WERI-Rb-1 (cell line): Measurements from ENCODE around the gene CYP11A1.

Source experiments
- DNase-seq: peaks from one replicate; pipeline ENCODE4 v3.0.0-alpha.2; 2020
- H3K27ac ChIP-seq: fragments of 250-450 bp; sonication (Bioruptor Pico); 2 replicates; pipeline ENCODE4 v1.5.1; 2020; ENCODE audit warnings: mild to moderate bottlenecking, moderate library complexity
- H3K27me3 ChIP-seq: fragments of 250-450 bp; sonication (Bioruptor Pico); 2 replicates; pipeline ENCODE4 v1.5.1; 2021; ENCODE audit warnings: mild to moderate bottlenecking, low read depth, moderate library complexity; ENCODE audit not compliant: insufficient read depth, severe bottlenecking
- H3K36me3 ChIP-seq: fragments of 250-450 bp; sonication (Bioruptor Pico); 2 replicates; pipeline ENCODE4 v1.5.1; 2020; ENCODE audit warnings: mild to moderate bottlenecking, moderate library complexity
- H3K4me3 ChIP-seq: 2 replicates; pipeline ENCODE4 v1.5.1; 2011; ENCODE audit warnings: low read depth, mild to moderate bottlenecking, control low read depth, low read length
- H3K9me3 ChIP-seq: fragments of 250-450 bp; sonication (Bioruptor Pico); 2 replicates; pipeline ENCODE4 v1.5.1; 2021; ENCODE audit warnings: mild to moderate bottlenecking, moderate library complexity; ENCODE audit not compliant: severe bottlenecking
- CTCF ChIP-seq: IDR thresholded peaks from 2 replicates; pipeline ENCODE4 v1.5.1; 2011; ENCODE audit warnings: low read depth, mild to moderate bottlenecking, control low read depth, inconsistent platforms, low read length

The CYP11A1 gene

GRCh38 chr15:74293021-74293810 lies 74.2 kb downstream of the CYP11A1 start:
- Histone ChIP-seq H3K36me3 (no peaks in the 10 kb centered on the region), H3K27ac (peak overlapping the region; percentile 98), H3K4me3 (no peak overlapping the region), H3K9me3 (no peaks in the 10 kb centered on the region), H3K27me3 (no peaks in the 10 kb centered on the region)
- DNase-seq = no peak
- TF ChIP-seq CTCF = no peak

- Histone ChIP-seq H3K36me3 (no peaks in the 10 kb centered on the region), H3K9me3 (no peaks in the 10 kb centered on the region), H3K27ac (peak overlapping the region; percentile 98), H3K27me3 (no peaks in the 10 kb centered on the region), H3K4me3 (peak overlapping the region; percentile 31)
- TF ChIP-seq CTCF = no peak
- DNase-seq = peak; percentile 95
Measured at GRCh38 chr15:74291101-74292071, 76.1 kb downstream of the CYP11A1 start.

GRCh38 chr15:74290645-74291044 lies 76.8 kb downstream of the CYP11A1 start:
- TF ChIP-seq CTCF = no peak
- Histone ChIP-seq H3K9me3 (no peaks in the 10 kb centered on the region), H3K27me3 (no peaks in the 10 kb centered on the region), H3K27ac (peak overlapping the region; percentile 98), H3K36me3 (no peaks in the 10 kb centered on the region), H3K4me3 (no peak overlapping the region)
- no peak for DNase-seq

- no peak for DNase-seq
- H3K4me3 ChIP-seq = no peak overlapping the region
- no peaks in the 10 kb centered on the region for H3K9me3 ChIP-seq
- no peaks in the 10 kb centered on the region for H3K27me3 ChIP-seq
- no peak for TF ChIP-seq CTCF
- H3K36me3 ChIP-seq = no peaks in the 10 kb centered on the region
- H3K27ac ChIP-seq = no peak overlapping the region; the same call in 1 of the 2 replicates
Measured at GRCh38 chr15:74289671-74290070, 77.8 kb downstream of the CYP11A1 start.
